Smooth muscle cell (in vitro differentiated cells): ENCODE measurements around the gene LAMA2. TPM values are rescaled to one million over a fixed set of nuclear protein-coding genes. Genes with fewer than 3 reads are reported as not detected.
A peak's percentile ranks its signal among the peaks of the same experiment; 100 is the strongest.

Experiments used
- DNase-seq: peaks from one replicate; lab custom pipeline; 2025; ENCODE audit not compliant: unreplicated experiment; lab: John Stamatoyannopoulos, UW
- H2AFZ ChIP-seq: fragments of 200-600 bp; sonication (generic); 2 replicates; pipeline ENCODE4 v1.6.0; 2016; ENCODE audit warnings: antibody characterized with exemption, low read depth, mild to moderate bottlenecking
- H3F3A ChIP-seq: fragments of 200-600 bp; sonication (generic); 2 replicates; pipeline ENCODE4 v1.6.0; 2017; ENCODE audit warnings: antibody characterized with exemption, low read depth
- H3K27ac ChIP-seq: fragments of 200-600 bp; sonication (generic); 2 replicates; pipeline ENCODE4 v1.5.1; 2016; ENCODE audit warnings: low read depth, mild to moderate bottlenecking
- H3K27me3 ChIP-seq: fragments of 200-600 bp; sonication (generic); 2 replicates; pipeline ENCODE4 v1.6.1; 2016; ENCODE audit warnings: low read depth, mild to moderate bottlenecking
- H3K36me3 ChIP-seq: fragments of 200-600 bp; sonication (generic); 2 replicates; pipeline ENCODE4 v1.5.1; 2016; ENCODE audit warnings: low read depth
- H3K4me1 ChIP-seq: fragments of 200-600 bp; sonication (generic); 2 replicates; pipeline ENCODE4 v1.5.1; 2016; ENCODE audit warnings: low read depth
- H3K4me2 ChIP-seq: fragments of 200-600 bp; sonication (generic); 2 replicates; pipeline ENCODE4 v1.6.0; 2016; ENCODE audit warnings: mild to moderate bottlenecking
- H3K4me3 ChIP-seq: fragments of 200-600 bp; sonication (generic); 2 replicates; pipeline ENCODE4 v1.5.1; 2016; ENCODE audit warnings: mild to moderate bottlenecking
- H3K79me2 ChIP-seq: fragments of 200-600 bp; sonication (generic); 2 replicates; pipeline ENCODE4 v1.6.0; 2016; ENCODE audit warnings: low read depth, mild to moderate bottlenecking
- H3K9ac ChIP-seq: fragments of 200-600 bp; sonication (generic); 2 replicates; pipeline ENCODE4 v1.6.0; 2016; ENCODE audit warnings: low read depth
- H3K9me3 ChIP-seq: fragments of 200-600 bp; sonication (generic); replicated peaks from 2 replicates; pipeline ENCODE4 v1.5.1; 2016; ENCODE audit warnings: low read depth
- H4K20me1 ChIP-seq: fragments of 200-600 bp; sonication (generic); 2 replicates; pipeline ENCODE4 v1.6.0; 2016; ENCODE audit warnings: low read depth
- CTCF ChIP-seq: fragments of 200-600 bp; sonication (generic); IDR thresholded peaks from 2 replicates; pipeline ENCODE4 v1.5.1; 2017; ENCODE audit warnings: borderline replicate concordance, mild to moderate bottlenecking, antibody characterized with exemption; ENCODE audit not compliant: insufficient read depth, poor library complexity, severe bottlenecking
- WGBS: methylation state at CpG from one replicate; pipeline ENCODE4 v1.1.7; 2016; ENCODE audit warnings: low lambda C conversion rate; 5-methylcytosine and 5-hydroxymethylcytosine counted together
- polyA plus RNA-seq: library from polyadenylated mRNA; unstranded; fragments of >200 nt; fragmentation: Nextera tagmentation; extraction: Ambion mirVana; gene quantifications from 2 replicates; pipeline ENCODE4 v1.2.1, GENCODE V29; 2016
- total RNA-seq: library from RNA; depleted of rRNA; stranded (reverse); fragments of >200 nt; gene quantifications from 2 replicates; pipeline ENCODE4 v1.2.3, GENCODE V29; 2014

The LAMA2 gene
- total and polyA plus RNA-seq, 2 experiments from 2014 or later, result 21.7 to 92.9 TPM

- Histone ChIP-seq H3K36me3 (peaks cover 10% of the 10 kb centered on the region), H3K9ac (no peak overlapping the region), H2AFZ (no peak overlapping the region), H3K4me3 (no peak overlapping the region), H3K4me1 (no peaks in the 10 kb centered on the region), H3K27ac (no peak overlapping the region), H3F3A (no peaks in the 10 kb centered on the region), H3K4me2 (no peak overlapping the region), H3K9me3 (peaks cover 13% of the 10 kb centered on the region), H3K79me2 (no peaks in the 10 kb centered on the region), H4K20me1 (no peaks in the 10 kb centered on the region), H3K27me3 (no peaks in the 10 kb centered on the region)
- no peak for DNase-seq
- TF ChIP-seq CTCF, result no peak
- WGBS, result 94% methylated on average over 5 of the region's 5 CpGs
These were observed 25.1 kb upstream of the LAMA2 start for GRCh38 chr6:128857806-128858205.

- Histone ChIP-seq H3K4me2 (no peak overlapping the region), H3K36me3 (peaks cover 10% of the 10 kb centered on the region), H3K9me3 (peaks cover 13% of the 10 kb centered on the region), H3K27ac (no peak overlapping the region), H3K4me1 (no peaks in the 10 kb centered on the region), H3F3A (no peaks in the 10 kb centered on the region), H3K4me3 (no peak overlapping the region), H3K79me2 (no peaks in the 10 kb centered on the region), H4K20me1 (no peaks in the 10 kb centered on the region), H3K27me3 (no peaks in the 10 kb centered on the region), H2AFZ (no peak overlapping the region), H3K9ac (no peak overlapping the region)
- TF ChIP-seq CTCF, result no peak
- WGBS, result 100% methylated on average over 1 of the region's 1 CpG
- no peak for DNase-seq
These were observed 22.2 kb upstream of the LAMA2 start for GRCh38 chr6:128860782-128861181.

- Histone ChIP-seq H3K9me3 (peaks cover 13% of the 10 kb centered on the region), H4K20me1 (no peaks in the 10 kb centered on the region), H3K4me3 (no peak overlapping the region), H3K4me1 (no peaks in the 10 kb centered on the region), H3K79me2 (no peaks in the 10 kb centered on the region), H3K4me2 (no peak overlapping the region), H2AFZ (no peak overlapping the region), H3K36me3 (peaks cover 10% of the 10 kb centered on the region), H3F3A (no peaks in the 10 kb centered on the region), H3K9ac (no peak overlapping the region), H3K27me3 (no peaks in the 10 kb centered on the region), H3K27ac (no peak overlapping the region)
- no peak for TF ChIP-seq CTCF
- DNase-seq, result no peak
These were observed 19.0 kb upstream of the LAMA2 start for GRCh38 chr6:128863983-128864382.

- Histone ChIP-seq H2AFZ (peak overlapping the region; percentile 61), H3K27me3 (no peaks in the 10 kb centered on the region), H3K36me3 (no peaks in the 10 kb centered on the region), H3K79me2 (no peaks in the 10 kb centered on the region), H3K4me1 (no peaks in the 10 kb centered on the region), H4K20me1 (no peaks in the 10 kb centered on the region), H3K9me3 (no peaks in the 10 kb centered on the region), H3K9ac (no peak overlapping the region), H3F3A (no peaks in the 10 kb centered on the region), H3K27ac (peak overlapping the region; percentile 33), H3K4me3 (no peak overlapping the region), H3K4me2 (peak overlapping the region; percentile 75)
- TF ChIP-seq CTCF, result no peak
- no peak for DNase-seq
- 22% methylated on average over 3 of the region's 3 CpGs for WGBS
These were observed 12.2 kb upstream of the LAMA2 start for GRCh38 chr6:128870746-128871145.
